Measurements from ENCODE around the gene CTSK.

DNA sequence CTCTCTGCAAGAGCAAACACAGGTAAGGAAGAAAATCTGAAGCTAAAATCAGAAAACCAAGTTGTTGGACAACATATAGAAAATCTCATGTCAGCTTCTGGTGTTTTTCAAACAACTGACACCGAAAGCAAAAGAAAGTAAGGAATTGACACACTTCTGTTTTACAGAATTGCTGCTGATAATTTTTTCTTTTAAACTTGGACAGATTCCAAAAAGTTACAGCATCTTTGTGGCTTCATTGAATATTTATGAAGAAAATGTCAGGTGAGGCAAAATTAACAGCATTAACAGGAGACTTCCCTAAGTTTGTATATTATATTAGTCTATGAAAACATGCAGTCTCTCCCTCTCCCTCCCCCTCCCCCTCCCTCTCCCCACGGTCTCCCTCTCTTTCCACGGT is 27.6 kb downstream of the CTSK start:
- TF ChIP-seq, protein P1, sequence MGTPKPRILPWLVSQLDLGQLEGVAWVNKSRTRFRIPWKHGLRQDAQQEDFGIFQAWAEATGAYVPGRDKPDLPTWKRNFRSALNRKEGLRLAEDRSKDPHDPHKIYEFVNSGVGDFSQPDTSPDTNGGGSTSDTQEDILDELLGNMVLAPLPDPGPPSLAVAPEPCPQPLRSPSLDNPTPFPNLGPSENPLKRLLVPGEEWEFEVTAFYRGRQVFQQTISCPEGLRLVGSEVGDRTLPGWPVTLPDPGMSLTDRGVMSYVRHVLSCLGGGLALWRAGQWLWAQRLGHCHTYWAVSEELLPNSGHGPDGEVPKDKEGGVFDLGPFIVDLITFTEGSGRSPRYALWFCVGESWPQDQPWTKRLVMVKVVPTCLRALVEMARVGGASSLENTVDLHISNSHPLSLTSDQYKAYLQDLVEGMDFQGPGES (IDR thresholded peaks at IDR 0.05; ENCODE audit: low read depth, low read length), result no peak
- TF ChIP-seq CTCF (IDR thresholded peaks at IDR 0.05) (no peak), TAF1 (IDR thresholded peaks at IDR 0.05; ENCODE audit: borderline replicate concordance, low read depth, low read length) (no peak), SMC3 (IDR thresholded peaks at IDR 0.05; ENCODE audit: low read depth, low read length) (no peak)
